ENCODE measurements around the gene CCR6. TPM values are rescaled to one million over a fixed set of nuclear protein-coding genes. Genes with fewer than 3 reads are reported as not detected.
A peak's percentile ranks its signal among the peaks of the same experiment; 100 is the strongest.

CCR6 gene
- total RNA-seq, 2 donors from 2014 or later = 1.2 to 7.8 TPM

DNA sequence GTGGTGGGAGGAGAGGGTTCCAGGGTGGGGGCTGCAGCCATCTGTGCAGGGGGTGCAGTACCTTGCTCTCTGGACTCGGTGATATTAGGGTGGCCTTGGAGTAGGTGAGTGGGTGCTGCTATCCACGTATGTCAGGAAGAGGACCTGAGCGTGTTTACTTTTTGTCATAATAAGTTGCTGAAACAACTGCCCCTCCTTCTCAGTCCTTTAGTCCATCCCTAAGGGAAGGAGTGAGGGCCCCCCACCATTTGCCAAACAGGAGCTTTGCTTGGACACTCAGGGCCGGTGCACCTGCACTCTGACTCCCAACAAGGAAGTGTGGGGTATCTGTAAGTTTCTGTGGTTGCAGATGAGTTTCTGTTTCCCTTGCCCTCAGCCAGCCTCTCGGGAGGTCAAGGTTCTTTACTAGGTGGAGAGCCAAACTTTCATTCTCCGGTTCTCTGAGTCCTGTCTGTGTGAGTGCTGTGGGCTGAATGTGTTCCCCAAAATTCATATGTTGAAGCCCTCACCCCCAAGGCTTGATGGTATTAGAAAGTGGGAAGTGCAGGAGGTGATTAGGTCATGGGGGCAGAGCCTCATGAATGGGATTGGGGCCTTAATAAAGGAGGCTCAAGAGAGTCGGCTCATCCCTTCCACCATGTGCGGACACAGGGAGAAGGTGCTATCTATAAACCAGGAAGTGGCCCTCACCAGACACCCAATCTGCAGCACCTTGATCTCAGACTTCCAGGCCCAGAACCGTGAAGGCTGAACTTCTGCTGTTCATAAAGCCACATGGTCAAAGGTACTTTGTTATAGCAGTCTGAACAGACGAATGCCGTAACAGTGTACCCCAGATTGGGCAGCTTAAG, 19.6 kb upstream of the CCR6 start:
- Mint-ChIP-seq H3K4me1 (ENCODE audit: low read depth) (peaks cover 20% of the 10 kb centered on the region), H3K27ac (no peak overlapping the region), H3K27me3 (ENCODE audit: low read depth) (peaks cover 19% of the 10 kb centered on the region), H3K4me3 (no peak overlapping the region), H3K9me3 (no peaks in the 10 kb centered on the region), H3K36me3 (ENCODE audit: insufficient read depth in 2 of 2) (no peaks in the 10 kb centered on the region)
- no peak for DNase-seq
- ATAC-seq (replicated peaks in 1 of 2) = no peak

DNA sequence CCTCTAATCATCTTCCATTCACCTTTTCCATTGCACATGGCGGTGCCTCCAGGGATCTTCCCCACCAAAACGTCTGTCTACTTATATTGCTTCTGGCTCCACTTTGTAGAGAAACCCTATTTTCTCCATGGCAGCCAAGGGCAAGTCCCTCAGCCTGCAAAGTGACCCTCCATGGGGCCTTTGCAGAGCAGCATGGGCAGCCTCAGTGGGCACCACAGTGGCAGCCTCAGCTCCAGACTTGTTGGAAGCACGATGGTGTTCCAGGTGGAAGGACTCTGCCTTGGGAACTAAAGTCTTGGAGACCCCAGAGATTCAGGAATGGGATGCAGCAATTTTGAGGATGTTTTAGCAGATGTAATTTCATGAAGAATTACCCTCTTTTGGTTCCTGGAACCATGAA, 18.5 kb upstream of the CCR6 start:
- Mint-ChIP-seq H3K27me3 (ENCODE audit: low read depth) (peaks cover 10% of the 10 kb centered on the region), H3K4me1 (ENCODE audit: low read depth) (peaks cover 16% of the 10 kb centered on the region), H3K36me3 (ENCODE audit: insufficient read depth in 2 of 2) (no peaks in the 10 kb centered on the region), H3K4me3 (no peak overlapping the region), H3K27ac (no peak overlapping the region), H3K9me3 (no peaks in the 10 kb centered on the region)
- DNase-seq (no peak), ATAC-seq (replicated peaks in 1 of 2) (no peak)

DNA sequence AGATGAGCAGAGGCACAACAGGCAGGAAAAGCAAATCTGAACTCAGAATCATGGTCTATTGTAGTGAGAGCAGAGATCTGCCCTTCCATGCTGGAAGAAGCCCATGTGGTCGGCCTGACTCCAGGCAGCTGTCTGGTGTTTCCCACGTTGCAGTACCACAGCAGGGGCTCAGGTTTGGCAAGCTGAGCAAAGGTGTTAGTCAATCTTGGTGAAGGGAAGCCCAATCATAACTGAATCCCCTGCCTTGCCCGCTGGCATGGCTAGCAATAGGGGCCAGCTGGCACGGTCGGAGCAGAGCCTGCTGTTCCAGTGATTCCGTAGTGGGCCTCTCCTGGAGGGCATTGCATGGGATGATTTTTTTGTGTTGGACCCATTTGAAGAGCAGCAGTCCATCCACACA, 17.8 kb upstream of the CCR6 start:
- Mint-ChIP-seq H3K36me3 (ENCODE audit: insufficient read depth in 2 of 2) (no peaks in the 10 kb centered on the region), H3K27me3 (ENCODE audit: low read depth) (peaks cover 10% of the 10 kb centered on the region), H3K4me1 (ENCODE audit: low read depth) (peaks cover 16% of the 10 kb centered on the region), H3K27ac (no peak overlapping the region), H3K4me3 (no peak overlapping the region), H3K9me3 (no peaks in the 10 kb centered on the region)
- DNase-seq (no peak), ATAC-seq (replicated peaks in 1 of 2) (no peak)

DNA sequence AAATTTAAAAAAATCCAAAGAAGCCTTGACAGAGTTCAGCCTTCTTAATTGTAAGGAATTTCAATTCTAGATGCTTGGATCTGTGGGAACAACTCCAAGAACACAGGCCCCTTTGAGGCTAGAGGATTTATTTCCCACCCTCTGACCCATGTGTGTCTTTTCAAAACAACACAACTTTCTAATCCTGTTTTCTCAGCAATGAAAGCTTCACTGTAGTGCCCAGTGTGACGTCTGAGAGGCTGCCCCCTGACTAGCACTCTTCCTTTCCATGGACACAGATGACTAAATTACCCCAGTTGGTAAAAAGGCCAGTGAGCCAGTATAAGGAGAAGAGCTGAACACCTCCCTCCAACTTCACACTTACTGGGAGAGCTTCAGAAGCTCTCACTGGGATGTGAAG, 16.5 kb upstream of the CCR6 start:
- no peak overlapping the region for H3K4me3 Mint-ChIP-seq
- peaks cover 7% of the 10 kb centered on the region for H3K27me3 Mint-ChIP-seq (ENCODE audit: low read depth)
- no peaks in the 10 kb centered on the region for H3K9me3 Mint-ChIP-seq
- DNase-seq (no peak), ATAC-seq (replicated peaks in 1 of 2) (no peak)
- H3K4me1 Mint-ChIP-seq (ENCODE audit: low read depth) = peaks cover 23% of the 10 kb centered on the region
- no peak overlapping the region for H3K27ac Mint-ChIP-seq
- no peaks in the 10 kb centered on the region for H3K36me3 Mint-ChIP-seq (ENCODE audit: insufficient read depth in 2 of 2)

DNA sequence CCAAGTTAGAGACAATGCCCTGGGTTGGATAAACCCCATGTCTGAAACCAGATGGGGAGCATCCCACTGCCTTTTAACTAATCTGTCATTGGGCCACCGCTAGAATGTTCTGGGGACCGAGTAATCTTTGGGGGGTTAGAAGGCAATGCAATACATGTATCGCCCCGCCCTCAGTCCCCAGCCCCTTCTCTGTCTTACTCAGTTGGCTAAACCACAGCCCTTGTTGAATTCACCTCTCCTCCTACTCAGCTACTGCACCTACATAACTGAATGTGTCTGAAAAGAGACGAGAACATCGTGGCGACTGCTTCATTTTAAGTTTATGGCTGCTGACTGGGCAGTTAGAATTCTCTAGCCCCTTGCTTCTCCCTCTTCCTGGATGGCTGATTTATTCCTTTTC, 15.1 kb upstream of the CCR6 start:
- DNase-seq (peak in 1 of 2 donors; percentile 31), ATAC-seq (replicated peaks in 1 of 2) (peak; percentile 77 to 88)
- H3K27ac Mint-ChIP-seq = no peak overlapping the region
- peaks cover 16% of the 10 kb centered on the region for H3K27me3 Mint-ChIP-seq (ENCODE audit: low read depth)
- H3K9me3 Mint-ChIP-seq = no peaks in the 10 kb centered on the region
- peak overlapping the region; percentile 25 to 57 for H3K4me3 Mint-ChIP-seq
- H3K36me3 Mint-ChIP-seq (ENCODE audit: insufficient read depth in 2 of 2) = no peaks in the 10 kb centered on the region
- H3K4me1 Mint-ChIP-seq (ENCODE audit: low read depth) = peaks cover 37% of the 10 kb centered on the region

DNA sequence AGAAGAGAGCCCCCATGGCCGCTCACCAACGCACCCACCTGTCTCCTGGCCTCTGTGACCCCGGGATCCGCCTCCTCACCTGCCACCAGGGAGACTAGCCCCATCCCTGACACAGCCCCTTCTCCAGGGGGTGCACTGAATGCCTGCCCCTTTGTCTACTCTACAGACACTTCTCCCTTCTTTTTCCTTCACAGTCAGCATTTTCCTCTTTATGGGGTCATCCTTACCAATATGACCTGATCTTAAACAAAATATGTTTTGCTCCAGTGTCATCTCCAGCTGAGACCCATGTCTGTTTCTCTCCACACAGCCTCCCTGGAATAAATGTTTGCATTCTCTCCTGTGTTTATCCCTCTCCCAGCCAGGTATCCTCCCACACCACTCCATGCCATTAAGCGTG, 14.6 kb upstream of the CCR6 start:
- DNase-seq = no peak
- H3K36me3 Mint-ChIP-seq (ENCODE audit: insufficient read depth in 2 of 2) = no peaks in the 10 kb centered on the region
- peak overlapping the region; percentile 25 to 57 for H3K4me3 Mint-ChIP-seq
- H3K27ac Mint-ChIP-seq = no peak overlapping the region
- no peak for ATAC-seq (replicated peaks in 1 of 2)
- no peaks in the 10 kb centered on the region for H3K9me3 Mint-ChIP-seq
- peaks cover 16% of the 10 kb centered on the region for H3K27me3 Mint-ChIP-seq (ENCODE audit: low read depth)
- peaks cover 35% of the 10 kb centered on the region for H3K4me1 Mint-ChIP-seq (ENCODE audit: low read depth)

DNA sequence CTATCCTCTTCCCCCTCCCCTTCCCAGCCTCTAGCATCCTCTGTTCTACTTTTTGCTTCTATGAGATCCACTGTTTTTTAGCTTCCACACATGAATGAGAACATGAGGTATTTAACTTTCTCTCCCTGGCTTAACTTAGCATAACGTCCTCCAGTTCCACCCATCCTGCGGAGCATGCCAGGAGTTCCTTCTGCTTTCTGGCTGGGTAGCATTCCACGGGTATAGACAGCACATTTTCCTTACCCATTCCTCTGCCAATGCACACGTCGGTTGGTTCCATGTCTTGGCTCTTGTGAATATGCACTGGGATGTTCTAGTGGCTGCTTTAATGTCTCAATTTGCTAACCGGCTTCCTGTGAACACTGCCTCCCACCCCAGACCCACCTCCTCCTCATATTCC, 13.2 kb upstream of the CCR6 start:
- Mint-ChIP-seq H3K27ac (no peak overlapping the region), H3K27me3 (ENCODE audit: low read depth) (peaks cover 16% of the 10 kb centered on the region), H3K4me3 (no peak overlapping the region), H3K36me3 (ENCODE audit: insufficient read depth in 2 of 2) (no peaks in the 10 kb centered on the region), H3K9me3 (no peaks in the 10 kb centered on the region), H3K4me1 (ENCODE audit: low read depth) (peaks cover 32% of the 10 kb centered on the region)
- ATAC-seq (replicated peaks in 1 of 2) = no peak
- no peak for DNase-seq

DNA sequence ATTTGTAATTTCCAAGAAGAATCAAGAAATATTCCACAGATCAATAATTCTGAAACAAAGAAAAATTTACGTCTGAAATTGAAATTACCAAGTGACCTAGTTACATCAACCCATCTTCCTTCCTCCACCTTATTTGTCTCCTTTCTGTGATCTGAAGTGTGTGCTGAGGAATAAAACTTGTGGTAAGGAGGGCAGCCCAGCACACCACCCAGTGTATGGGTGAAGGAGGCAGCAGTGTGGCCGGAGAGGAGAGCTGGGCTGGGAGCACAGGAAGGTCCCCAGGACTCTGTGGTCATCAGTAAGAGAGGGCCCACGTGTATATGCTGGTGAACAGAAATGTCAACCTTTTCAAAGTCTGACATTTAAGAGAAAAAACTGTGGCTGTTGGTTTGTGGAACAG, 11.3 kb upstream of the CCR6 start:
- H3K4me1 Mint-ChIP-seq (ENCODE audit: low read depth) = peaks cover 32% of the 10 kb centered on the region
- H3K27ac Mint-ChIP-seq = peak overlapping the region; percentile 74
- H3K36me3 Mint-ChIP-seq (ENCODE audit: insufficient read depth in 2 of 2) = no peaks in the 10 kb centered on the region
- DNase-seq (no peak), ATAC-seq (replicated peaks in 1 of 2) (peak in 1 of 2 donors; percentile 18)
- no peaks in the 10 kb centered on the region for H3K9me3 Mint-ChIP-seq
- peaks cover 22% of the 10 kb centered on the region for H3K27me3 Mint-ChIP-seq (ENCODE audit: low read depth)
- peak overlapping the region; percentile 71 to 73 for H3K4me3 Mint-ChIP-seq

DNA sequence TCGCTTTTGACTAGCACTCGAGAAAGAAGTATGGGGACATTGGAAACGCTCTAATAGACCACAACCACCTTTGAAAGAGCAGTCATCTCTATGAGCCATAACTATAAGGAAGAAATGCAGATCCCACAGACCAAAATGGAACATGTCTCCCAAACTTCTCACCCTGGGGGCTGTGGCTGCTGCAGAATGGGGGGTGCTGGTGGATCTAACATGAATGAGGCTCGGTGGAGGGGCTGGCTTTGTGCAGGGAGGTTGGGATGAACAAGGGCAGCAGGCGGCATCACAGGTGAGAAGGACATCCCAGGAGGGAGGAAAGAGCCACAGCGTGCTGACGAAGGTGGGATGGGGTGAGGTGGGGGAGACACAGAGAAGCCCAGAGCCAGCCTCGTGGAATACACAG, 10.5 kb upstream of the CCR6 start:
- no peaks in the 10 kb centered on the region for H3K9me3 Mint-ChIP-seq
- peak overlapping the region; percentile 74 for H3K27ac Mint-ChIP-seq
- H3K36me3 Mint-ChIP-seq (ENCODE audit: insufficient read depth in 2 of 2) = no peaks in the 10 kb centered on the region
- no peak for DNase-seq
- ATAC-seq (replicated peaks in 1 of 2) = no peak
- peaks cover 22% of the 10 kb centered on the region for H3K27me3 Mint-ChIP-seq (ENCODE audit: low read depth)
- peak overlapping the region; percentile 71 to 73 for H3K4me3 Mint-ChIP-seq
- H3K4me1 Mint-ChIP-seq (ENCODE audit: low read depth) = peaks cover 32% of the 10 kb centered on the region

DNA sequence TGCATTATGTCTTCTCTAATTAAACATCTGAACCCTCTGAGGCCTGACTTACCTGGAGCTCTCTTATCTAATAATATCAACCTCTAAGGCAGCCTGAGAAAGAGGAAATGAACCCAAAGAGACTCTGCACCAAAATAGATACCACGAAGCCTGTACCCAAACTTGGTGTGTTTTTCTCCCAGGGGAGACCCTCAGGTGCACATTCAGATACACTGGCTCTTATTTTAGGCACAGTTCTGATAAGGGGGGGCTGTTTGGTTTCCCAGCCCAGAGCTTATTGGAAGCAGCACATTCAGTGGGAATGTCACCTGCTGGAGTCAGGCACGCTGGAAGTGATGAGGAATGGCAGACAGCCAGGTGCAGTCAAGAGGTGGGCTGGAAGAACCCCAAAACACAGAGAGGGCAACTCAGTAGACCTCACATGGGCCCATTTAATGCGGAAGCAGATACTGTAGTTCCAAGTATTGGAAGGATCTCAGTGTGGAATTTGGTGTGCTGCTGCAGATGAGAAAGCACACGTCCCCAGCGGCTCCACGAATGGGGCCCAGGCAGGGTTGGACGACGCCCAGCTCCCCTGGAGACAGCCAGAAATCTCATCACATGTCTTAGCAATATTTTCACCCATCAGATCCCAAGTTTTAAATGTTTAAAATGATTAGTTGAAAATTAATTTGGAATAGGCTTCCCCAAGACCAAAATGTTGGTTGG, 9.7 kb upstream of the CCR6 start:
- Mint-ChIP-seq H3K4me1 (ENCODE audit: low read depth) (peaks cover 34% of the 10 kb centered on the region), H3K36me3 (ENCODE audit: insufficient read depth in 2 of 2) (peaks cover 0 to 5% of the 10 kb centered on the region in 2 donors), H3K27ac (peak overlapping the region; percentile 74), H3K9me3 (no peaks in the 10 kb centered on the region), H3K4me3 (peak overlapping the region in 1 of 2 donors; percentile 71), H3K27me3 (ENCODE audit: low read depth) (peaks cover 22% of the 10 kb centered on the region)
- no peak for ATAC-seq (replicated peaks in 1 of 2)
- DNase-seq = no peak

DNA sequence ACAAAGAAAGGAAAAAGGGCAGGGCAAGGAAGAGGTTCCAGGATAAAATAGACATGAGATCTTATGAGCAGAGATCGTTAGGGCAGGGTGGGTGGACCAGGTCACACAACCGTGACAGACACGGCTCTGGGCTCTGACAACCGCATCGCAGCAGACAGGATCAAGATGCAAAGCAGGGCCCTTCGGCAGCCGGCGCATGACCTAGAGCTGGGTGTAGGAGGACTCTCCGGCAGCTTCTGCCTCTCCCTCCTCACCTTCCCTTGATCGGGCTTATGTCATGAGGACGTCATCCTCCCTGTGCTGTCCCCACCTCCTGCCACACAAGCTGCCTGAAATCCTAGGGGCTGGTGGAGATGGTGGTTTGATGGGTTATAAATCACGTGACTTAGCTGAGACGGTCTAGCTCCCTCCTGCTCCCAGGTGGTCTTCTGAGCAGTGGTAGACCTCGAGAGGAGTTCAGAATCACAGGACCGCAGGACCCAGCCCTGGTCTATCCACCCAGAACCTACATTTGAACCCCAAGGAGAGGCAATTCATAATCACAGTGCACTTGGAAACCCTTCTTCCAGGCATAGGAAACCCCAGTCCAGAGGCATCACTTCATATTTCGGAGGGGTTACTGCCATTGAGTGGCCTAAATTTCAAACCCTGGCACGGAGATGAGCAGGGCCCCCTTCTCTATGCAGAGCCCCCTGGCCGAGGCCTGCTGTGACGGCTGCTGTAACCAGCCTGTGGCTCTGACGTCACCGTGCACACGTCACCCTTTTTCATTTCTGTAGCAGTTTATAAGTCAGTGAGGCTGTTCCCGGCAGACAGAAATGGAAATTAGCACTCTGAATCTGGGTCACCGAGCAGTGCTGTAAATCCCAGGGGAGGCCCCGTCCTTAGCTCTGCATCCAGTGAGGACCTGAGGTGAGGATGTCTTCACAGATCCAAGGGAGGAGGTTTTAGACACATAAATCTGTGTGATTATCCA, 8.7 kb upstream of the CCR6 start:
- Mint-ChIP-seq H3K27ac (peak overlapping the region; percentile 89), H3K4me1 (ENCODE audit: low read depth) (peaks cover 37% of the 10 kb centered on the region), H3K9me3 (no peaks in the 10 kb centered on the region), H3K36me3 (ENCODE audit: insufficient read depth in 2 of 2) (peaks cover 0 to 5% of the 10 kb centered on the region in 2 donors), H3K4me3 (peak overlapping the region; percentile 11 to 71), H3K27me3 (ENCODE audit: low read depth) (peaks cover 22% of the 10 kb centered on the region)
- peak; percentile 63 to 72 for ATAC-seq (replicated peaks in 1 of 2)
- peak; percentile 39 to 79 for DNase-seq

DNA sequence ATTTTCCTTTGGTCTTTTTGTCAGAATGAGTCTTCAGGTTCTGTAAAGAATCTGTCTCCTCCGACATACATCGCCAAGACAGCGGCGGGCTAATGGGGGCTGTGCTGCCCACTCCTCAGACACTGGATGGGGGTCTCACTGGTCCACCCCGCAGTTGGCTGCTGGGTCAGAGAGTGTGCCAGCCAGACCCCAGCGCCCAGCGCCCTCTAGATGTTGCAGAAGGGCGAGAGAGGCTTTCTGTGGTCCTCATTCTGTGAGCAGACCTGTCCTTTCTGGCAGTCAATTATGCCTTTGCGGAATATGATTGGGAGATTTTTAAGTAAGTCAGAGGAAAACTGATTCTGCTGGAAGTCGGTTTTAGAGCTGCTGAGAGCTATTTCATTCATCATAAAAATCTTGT, 7.8 kb upstream of the CCR6 start:
- DNase-seq (no peak), ATAC-seq (replicated peaks in 1 of 2) (peak in 1 of 2 donors; percentile 8)
- Mint-ChIP-seq H3K36me3 (ENCODE audit: insufficient read depth in 2 of 2) (peaks cover 0 to 5% of the 10 kb centered on the region in 2 donors), H3K4me1 (ENCODE audit: low read depth) (peaks cover 45% of the 10 kb centered on the region), H3K9me3 (no peaks in the 10 kb centered on the region), H3K27me3 (ENCODE audit: low read depth) (peaks cover 15% of the 10 kb centered on the region), H3K4me3 (peak overlapping the region; percentile 2 to 71), H3K27ac (peak overlapping the region; percentile 89)
